GM12878 (cell line): ENCODE measurements around the gene SIRT2. TPM values are rescaled to one million over a fixed set of nuclear protein-coding genes. Genes with fewer than 3 reads are reported as not detected.

Experiments
- ATAC-seq: fragments of 200-7000 bp; cut with Tn5 transposase; 3 replicates; pipeline ENCODE4 v1.9.1; 2020; ENCODE audit warnings: mild to moderate bottlenecking, moderate library complexity
- BruUV-seq: library from RNA; stranded (reverse); fragments of 400-500 nt; replicated peaks from 2 replicates; lab custom pipeline; 2021; lab: Mats Ljungman, UMichigan
- CTCF ChIA-PET: fragments of 300-600 bp; sonication (Branson Sonifier 250); formaldehyde crosslinking; extraction: SDS; loops from one replicate; lab custom pipeline; 2021; ENCODE audit warnings: inconsistent platforms; lab: Yijun Ruan, JAX
- POLR2A ChIA-PET: fragments of 350-600 bp; formaldehyde crosslinking; extraction: SDS; loops from one replicate; lab custom pipeline; 2021; ENCODE audit warnings: inconsistent platforms; lab: Charles Lee
- RAD21 ChIA-PET: fragments of 300-600 bp; sonication (Branson Sonifier 250); formaldehyde crosslinking; loops from one replicate; lab custom pipeline; 2023; ENCODE audit warnings: antibody characterized with exemption; ENCODE audit not compliant: unreplicated experiment; lab: Charles Lee
- SMC1A ChIA-PET: fragments of 300-600 bp; sonication (Branson Sonifier 250); formaldehyde crosslinking; loops from one replicate; lab custom pipeline; 2023; ENCODE audit not compliant: unreplicated experiment, uncharacterized antibody; lab: Charles Lee
- DNase-seq: peaks from one replicate; pipeline ENCODE4 v3.0.0-alpha.2; 2011; ENCODE audit warnings: low read depth, low spot score
- FAIRE-seq: peaks from 3 replicates; lab custom pipeline; 2011; peaks lifted over from hg19 to GRCh38; lab: Jason Lieb, UNC
- H2AFZ ChIP-seq: 2 replicates; pipeline ENCODE4 v1.6.0; 2011; ENCODE audit warnings: low read depth, low read length, control low read depth; ENCODE audit not compliant: control insufficient read depth
- H3K27ac ChIP-seq: 2 replicates; pipeline ENCODE4 v1.5.1; 2011; ENCODE audit warnings: control low read depth; ENCODE audit not compliant: control insufficient read depth, insufficient read depth
- H3K27me3 ChIP-seq, 2 experiments: replicated peaks in 1 of 2; 2 replicates each; pipeline versions ENCODE4 v1.6.0 to v1.6.1; 2011; ENCODE audit warnings: low read length in 1 of 2; ENCODE audit not compliant: control insufficient read depth in 2 of 2, insufficient read depth in 2 of 2
- H3K36me3 ChIP-seq, 2 experiments: 2 replicates each; pipeline ENCODE4 v1.5.1; 2011; ENCODE audit warnings: low read length in 1 of 2; ENCODE audit not compliant: control insufficient read depth in 2 of 2, insufficient read depth in 2 of 2
- H3K4me1 ChIP-seq: 2 replicates; pipeline ENCODE4 v1.6.1; 2011; ENCODE audit warnings: mild to moderate bottlenecking, low read length, moderate library complexity, mixed read lengths; ENCODE audit not compliant: control insufficient read depth, insufficient read depth
- H3K4me2 ChIP-seq: 2 replicates; pipeline ENCODE4 v1.6.0; 2011; ENCODE audit warnings: control low read depth; ENCODE audit not compliant: control insufficient read depth, insufficient read depth
- H3K4me3 ChIP-seq: fragments of 200-600 bp; sonication (generic); 2 replicates; pipeline ENCODE4 v1.5.1; 2016
- H3K79me2 ChIP-seq: 2 replicates; pipeline ENCODE4 v1.6.0; 2011; ENCODE audit warnings: low read length; ENCODE audit not compliant: control insufficient read depth, insufficient read depth
- H3K9ac ChIP-seq: 2 replicates; pipeline ENCODE4 v1.8.0; 2011; ENCODE audit warnings: low read length, control low read depth, mixed read lengths; ENCODE audit not compliant: control insufficient read depth, insufficient read depth
- H3K9me3 ChIP-seq: replicated peaks from 3 replicates; pipeline ENCODE4 v1.5.1; 2011; ENCODE audit warnings: mild to moderate bottlenecking, low read length; ENCODE audit not compliant: control insufficient read depth, insufficient read depth
- H4K20me1 ChIP-seq: 2 replicates; pipeline ENCODE4 v1.6.0; 2011; ENCODE audit not compliant: control insufficient read depth, insufficient read depth
- CBX3 ChIP-seq: fragments of 200-600 bp; sonication (generic); IDR thresholded peaks from 2 replicates; pipeline ENCODE4 v1.6.1; 2016; ENCODE audit warnings: low read depth, borderline replicate concordance
- CUX1 ChIP-seq: IDR thresholded peaks from 2 replicates; pipeline ENCODE4 v1.6.1; 2012; ENCODE audit warnings: improper control_type of control experiment, low read depth, low read length; ENCODE audit not compliant: insufficient replicate concordance
- IKZF1 ChIP-seq: fragments of 450-650 bp; conservative IDR thresholded peaks from 2 replicates; pipeline ENCODE4 v1.6.1; 2017; ENCODE audit warnings: antibody characterized with exemption, mild to moderate bottlenecking
- RAD51 ChIP-seq: fragments of 450-650 bp; IDR thresholded peaks from 2 replicates; pipeline ENCODE4 v1.6.1; 2016; ENCODE audit warnings: moderate library complexity, mild to moderate bottlenecking, inconsistent platforms
- TBL1XR1 ChIP-seq: IDR thresholded peaks from 2 replicates; pipeline ENCODE4 v1.6.1; 2012; ENCODE audit warnings: low read depth, low read length, improper control_type of control experiment
- WGBS: methylation state at CpG from one replicate; pipeline ENCODE4 v1.1.6; 2016; ENCODE audit warnings: low lambda C conversion rate; ENCODE audit not compliant: insufficient replicate concordance, insufficient coverage; ENCODE audit errors: missing lambda C conversion rate; 5-methylcytosine and 5-hydroxymethylcytosine counted together
- in situ Hi-C: fragments of 300-500 bp; cut with MboI; formaldehyde crosslinking; loops from 9 replicates; pipeline ENCODE4 v1.14.3; 2018; ENCODE audit warnings: mixed read lengths
- intact Hi-C: fragments of 100-400 bp; cut with micrococcal nuclease; formaldehyde crosslinking; loops from one replicate; pipeline ENCODE4 v1.14.2; 2022; ENCODE audit not compliant: unreplicated experiment
- polyA plus RNA-seq, 11 experiments: library from polyadenylated mRNA; depleted of rRNA in 4 of 11; unstranded in 6 of 11; stranded (reverse) in 5 of 11; fragments of >200 nt; fragmentation: Nextera tagmentation in 4 of 11; fragmentation: Illumina TruSeq in 1 of 11; extraction: Ambion mirVana in 4 of 11; extraction: Trizol in 1 of 11; gene quantifications; 1 replicate in 1 of 11; 2 replicates in 10 of 11; pipeline versions ENCODE4 v1.2.1 to v1.2.3, GENCODE V29; 2011 to 2016; ENCODE audit warnings: inconsistent platforms in 2 of 11, missing spikeins in 2 of 11, low read depth in 1 of 11
- total RNA-seq, 4 experiments: library from RNA; depleted of rRNA in 3 of 4; stranded (reverse); fragments of >200 nt in 3 of 4; fragmentation: Illumina TruSeq in 1 of 4; extraction: Trizol in 1 of 4; gene quantifications; 2 replicates each; pipeline versions ENCODE4 v1.2.1 to v1.2.3, GENCODE V29; 2013 to 2021

The SIRT2 gene
- total and polyA plus RNA-seq, 10 of the 15 experiments (the other 5 are each of a cell fraction or from before 2014, with no cell fraction given), result 1.4 to 38.7 (median 24.1) TPM

DNA sequence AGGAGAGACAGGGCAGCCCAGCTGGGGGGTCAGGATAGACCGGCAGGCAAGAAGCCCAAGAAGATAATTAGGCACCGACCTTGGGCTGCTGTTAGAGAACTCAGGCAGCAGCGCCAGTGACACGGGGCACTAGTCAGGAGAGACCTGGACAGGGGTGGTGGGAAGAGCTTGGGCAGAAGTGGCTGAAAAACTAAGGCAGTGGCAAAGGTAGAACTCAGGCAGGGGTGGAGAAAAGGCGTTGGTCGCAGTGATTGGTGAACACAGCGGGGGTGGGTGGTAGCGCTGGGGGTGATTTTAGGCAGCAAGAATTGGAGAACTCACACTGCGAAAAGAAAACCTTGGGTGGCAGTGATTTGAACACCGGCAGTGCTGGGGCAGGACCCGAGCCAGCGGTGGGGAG is 8.3 kb upstream of the SIRT2 start:
- ChIA-PET POLR2A (no interaction called here), CTCF (interaction anchor here (1.0 kb wide), 1 partner anchor 22 kb away, joined by 3 read pairs; no protein-coding TSS in a partner anchor), RAD21 (no interaction called here), SMC1A (no interaction called here)
- H3K27ac ChIP-seq, result no peak overlapping the region
- H4K20me1 ChIP-seq, result no peaks in the 10 kb centered on the region
- no peaks in the 10 kb centered on the region for H3K9me3 ChIP-seq
- DNase-seq, result no peak
- no peaks in the 10 kb centered on the region for H3K4me1 ChIP-seq
- TF ChIP-seq CBX3 (no peak), CUX1 (no peak), TBL1XR1 (no peak), RAD51 (no peak), IKZF1 (no peak)
- H3K36me3 ChIP-seq, result peaks cover 7 to 12% of the 10 kb centered on the region in 2 experiments
- no peak overlapping the region for H3K4me3 ChIP-seq
- peaks cover under 1% of the 10 kb centered on the region; the same call in 1 of the 2 replicates for H3K79me2 ChIP-seq
- no peak for FAIRE-seq
- no peaks in the 10 kb centered on the region for H3K27me3 ChIP-seq
- intact Hi-C loops, result no loop called here
- BruUV-seq, result no TSS peak
- no peak overlapping the region for H3K9ac ChIP-seq
- no peak for ATAC-seq
- over 99% methylated on average over 12 of the region's 12 CpGs for WGBS
- no peak overlapping the region for H2AFZ ChIP-seq
- H3K4me2 ChIP-seq, result no peak overlapping the region
- in situ Hi-C loops, result no loop called here
